HepG2 (cell line): ENCODE results near the gene SRP68. TPM values are rescaled to one million over a fixed set of nuclear protein-coding genes. Genes with fewer than 3 reads are reported as not detected.

Experiments
- ARID3A ChIP-seq: IDR thresholded peaks from 2 replicates; pipeline ENCODE4 v1.6.1; 2012; ENCODE audit warnings: low read depth, low read length, improper control_type of control experiment
- CBX2 ChIP-seq, 2 experiments: fragments of 200-600 bp in 1 of 2; sonication (generic); formaldehyde crosslinking in 1 of 2; IDR thresholded peaks; 2 replicates each; pipeline versions ENCODE4 v1.7.0 to v1.8.1; 2018 to 2022; ENCODE audit warnings: low read depth in 2 of 2, low read length in 1 of 2, mild to moderate bottlenecking in 1 of 2, missing genetic modification reagents in 1 of 2
- CENPBD1 ChIP-seq: sonication (generic); formaldehyde crosslinking; IDR thresholded peaks from 2 replicates; pipeline ENCODE4 v1.8.0; 2022; ENCODE audit warnings: missing genetic modification reagents, low read depth, mild to moderate bottlenecking, borderline replicate concordance
- DNMT1 ChIP-seq: sonication (generic); formaldehyde crosslinking; IDR thresholded peaks from 2 replicates; pipeline ENCODE4 v1.5.1; 2020; ENCODE audit warnings: mild to moderate bottlenecking, missing genetic modification reagents
- GTF3A ChIP-seq: sonication (generic); formaldehyde crosslinking; conservative IDR thresholded peaks from 2 replicates; pipeline ENCODE4 v1.4.0; 2020; ENCODE audit warnings: mild to moderate bottlenecking, missing genetic modification reagents
- KDM1A ChIP-seq: IDR thresholded peaks from 2 replicates; pipeline ENCODE4 v1.6.1; 2016; ENCODE audit warnings: missing compliant biosample characterization
- LBX2 ChIP-seq: sonication (generic); formaldehyde crosslinking; IDR thresholded peaks from 2 replicates; pipeline ENCODE4 v1.5.0; 2020; ENCODE audit warnings: missing genetic modification reagents, mild to moderate bottlenecking, borderline replicate concordance
- MYNN ChIP-seq: sonication (generic); formaldehyde crosslinking; IDR thresholded peaks from 2 replicates; pipeline ENCODE4 v1.4.0; 2020; ENCODE audit warnings: mild to moderate bottlenecking, low read depth, missing genetic modification reagents
- NPAS2 ChIP-seq: sonication (generic); formaldehyde crosslinking; IDR thresholded peaks from 2 replicates; pipeline ENCODE4 v1.8.0; 2022; ENCODE audit warnings: mild to moderate bottlenecking, missing genetic modification reagents, borderline replicate concordance
- POLR2AphosphoS2 ChIP-seq: IDR thresholded peaks from 2 replicates; pipeline ENCODE4 v1.6.1; 2011; ENCODE audit warnings: low read depth, low read length, improper control_type of control experiment
- PTBP1 ChIP-seq: fragments of 200-400 bp; formaldehyde crosslinking; IDR thresholded peaks from 2 replicates; pipeline ENCODE4 v1.6.1; 2018; ENCODE audit warnings: low read length, low read depth; ENCODE audit not compliant: poor library complexity, severe bottlenecking
- REXO4 ChIP-seq: sonication (generic); formaldehyde crosslinking; IDR thresholded peaks from 2 replicates; pipeline ENCODE4 v1.8.0; 2022; ENCODE audit warnings: missing genetic modification reagents, mild to moderate bottlenecking, borderline replicate concordance
- SAP130 ChIP-seq: IDR thresholded peaks from 2 replicates; pipeline ENCODE4 v1.6.1; 2016; ENCODE audit warnings: low read depth
- SRSF1 ChIP-seq: fragments of 200-400 bp; formaldehyde crosslinking; optimal IDR thresholded peaks from 2 replicates; pipeline ENCODE3; 2017; ENCODE audit warnings: mild to moderate bottlenecking, low read depth, low read length, moderate library complexity
- ZFP37 ChIP-seq: sonication (generic); formaldehyde crosslinking; IDR thresholded peaks from 2 replicates; pipeline ENCODE4 v1.4.0; 2020; ENCODE audit warnings: missing genetic modification reagents, borderline replicate concordance
- ZNF383 ChIP-seq: sonication (generic); formaldehyde crosslinking; IDR thresholded peaks from 2 replicates; pipeline ENCODE4 v1.4.0; 2020; ENCODE audit warnings: missing genetic modification reagents, mild to moderate bottlenecking, borderline replicate concordance
- ZNF761 ChIP-seq: sonication (generic); formaldehyde crosslinking; conservative IDR thresholded peaks from 2 replicates; pipeline ENCODE4 v1.4.0; 2020; ENCODE audit warnings: mild to moderate bottlenecking, missing genetic modification reagents
- polyA plus RNA-seq, 8 experiments: library from polyadenylated mRNA; depleted of rRNA in 3 of 8; stranded (reverse) in 7 of 8; unstranded in 1 of 8; fragments of >200 nt; fragmentation: Illumina TruSeq in 4 of 8; extraction: Trizol in 4 of 8; gene quantifications; 2 replicates each; pipeline versions ENCODE4 v1.2.1 to v1.2.3, GENCODE V29; 2011 to 2016; ENCODE audit warnings: low read depth in 4 of 8, missing spikeins in 1 of 8, mixed read lengths in 1 of 8; ENCODE audit not compliant: insufficient read depth in 1 of 8
- total RNA-seq, 5 experiments: library from RNA; depleted of rRNA; stranded (reverse); fragments of >200 nt; fragmentation: Illumina TruSeq; extraction: Trizol; gene quantifications; 2 replicates each; pipeline ENCODE4 v1.2.3, GENCODE V29; 2016; ENCODE audit warnings: low read depth in 1 of 5
- TF ChIP-seq, protein P1 (sequence below), 2 experiments: sonication (generic) in 1 of 2; formaldehyde crosslinking in 1 of 2; IDR thresholded peaks; 2 replicates each; pipeline versions ENCODE4 v1.4.0 to v1.6.1; 2018 to 2020; ENCODE audit warnings: missing genetic modification reagents in 2 of 2, borderline replicate concordance in 1 of 2, low read depth in 1 of 2, mild to moderate bottlenecking in 1 of 2, missing biosample characterization in 1 of 2
- TF ChIP-seq, protein P2 (sequence below): fragments of 450-650 bp; IDR thresholded peaks from 2 replicates; pipeline ENCODE4 v1.6.1; 2017
- TF ChIP-seq, protein P3 (sequence below): sonication (generic); formaldehyde crosslinking; IDR thresholded peaks from 2 replicates; pipeline ENCODE4 v1.4.0; 2020; ENCODE audit warnings: missing genetic modification reagents

The SRP68 gene
- total and polyA plus RNA-seq, 2 of the 13 experiments (the other 11 are each of a cell fraction or from before 2014, with no cell fraction given) = 39.8 to 74.3 TPM

- no peak for TF ChIP-seq GTF3A
- TF ChIP-seq LBX2 (CRISPR knock-in tag) = no peak
- no peak for TF ChIP-seq ARID3A
- no peak for TF ChIP-seq CBX2 (IDR thresholded peaks at IDR 0.05; ENCODE audit: low read depth, low read length)
- TF ChIP-seq CBX2 (CRISPR knock-in tag; IDR thresholded peaks at IDR 0.05; ENCODE audit: low read depth) = no peak
- TF ChIP-seq SAP130 (CRISPR knock-in tag) = peak; percentile 83
- no peak for TF ChIP-seq KDM1A (CRISPR knock-in tag)
- no peak for TF ChIP-seq ZFP37 (CRISPR knock-in tag)
- TF ChIP-seq, protein P1, sequence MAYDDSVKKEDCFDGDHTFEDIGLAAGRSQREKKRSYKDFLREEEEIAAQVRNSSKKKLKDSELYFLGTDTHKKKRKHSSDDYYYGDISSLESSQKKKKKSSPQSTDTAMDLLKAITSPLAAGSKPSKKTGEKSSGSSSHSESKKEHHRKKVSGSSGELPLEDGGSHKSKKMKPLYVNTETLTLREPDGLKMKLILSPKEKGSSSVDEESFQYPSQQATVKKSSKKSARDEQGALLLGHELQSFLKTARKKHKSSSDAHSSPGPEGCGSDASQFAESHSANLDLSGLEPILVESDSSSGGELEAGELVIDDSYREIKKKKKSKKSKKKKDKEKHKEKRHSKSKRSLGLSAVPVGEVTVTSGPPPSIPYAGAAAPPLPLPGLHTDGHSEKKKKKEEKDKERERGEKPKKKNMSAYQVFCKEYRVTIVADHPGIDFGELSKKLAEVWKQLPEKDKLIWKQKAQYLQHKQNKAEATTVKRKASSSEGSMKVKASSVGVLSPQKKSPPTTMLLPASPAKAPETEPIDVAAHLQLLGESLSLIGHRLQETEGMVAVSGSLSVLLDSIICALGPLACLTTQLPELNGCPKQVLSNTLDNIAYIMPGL (CRISPR knock-in tag; IDR thresholded peaks at IDR 0.05; ENCODE audit: borderline replicate concordance in 1 of 2, low read depth in 1 of 2) = peak in 1 of 2 experiments; percentile 73; a peak in 3 of 4 replicates
- TF ChIP-seq, protein P2, sequence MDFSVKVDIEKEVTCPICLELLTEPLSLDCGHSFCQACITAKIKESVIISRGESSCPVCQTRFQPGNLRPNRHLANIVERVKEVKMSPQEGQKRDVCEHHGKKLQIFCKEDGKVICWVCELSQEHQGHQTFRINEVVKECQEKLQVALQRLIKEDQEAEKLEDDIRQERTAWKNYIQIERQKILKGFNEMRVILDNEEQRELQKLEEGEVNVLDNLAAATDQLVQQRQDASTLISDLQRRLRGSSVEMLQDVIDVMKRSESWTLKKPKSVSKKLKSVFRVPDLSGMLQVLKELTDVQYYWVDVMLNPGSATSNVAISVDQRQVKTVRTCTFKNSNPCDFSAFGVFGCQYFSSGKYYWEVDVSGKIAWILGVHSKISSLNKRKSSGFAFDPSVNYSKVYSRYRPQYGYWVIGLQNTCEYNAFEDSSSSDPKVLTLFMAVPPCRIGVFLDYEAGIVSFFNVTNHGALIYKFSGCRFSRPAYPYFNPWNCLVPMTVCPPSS = no peak
- TF ChIP-seq ZNF761 (CRISPR knock-in tag) = 0 out of 2 replicates have a peak, but pooled peaks have one; percentile 80
- no peak; the same call in 1 of the 2 replicates for TF ChIP-seq CENPBD1
- TF ChIP-seq POLR2AphosphoS2 = peak; percentile 63; the same call in 1 of the 2 replicates
- peak; percentile 39 for TF ChIP-seq PTBP1
- TF ChIP-seq MYNN (CRISPR knock-in tag) = no peak
- TF ChIP-seq NPAS2 (CRISPR knock-in tag) = no peak
- TF ChIP-seq SRSF1 = peak; percentile 96
- TF ChIP-seq ZNF383 (CRISPR knock-in tag) = no peak
- TF ChIP-seq, protein P3, sequence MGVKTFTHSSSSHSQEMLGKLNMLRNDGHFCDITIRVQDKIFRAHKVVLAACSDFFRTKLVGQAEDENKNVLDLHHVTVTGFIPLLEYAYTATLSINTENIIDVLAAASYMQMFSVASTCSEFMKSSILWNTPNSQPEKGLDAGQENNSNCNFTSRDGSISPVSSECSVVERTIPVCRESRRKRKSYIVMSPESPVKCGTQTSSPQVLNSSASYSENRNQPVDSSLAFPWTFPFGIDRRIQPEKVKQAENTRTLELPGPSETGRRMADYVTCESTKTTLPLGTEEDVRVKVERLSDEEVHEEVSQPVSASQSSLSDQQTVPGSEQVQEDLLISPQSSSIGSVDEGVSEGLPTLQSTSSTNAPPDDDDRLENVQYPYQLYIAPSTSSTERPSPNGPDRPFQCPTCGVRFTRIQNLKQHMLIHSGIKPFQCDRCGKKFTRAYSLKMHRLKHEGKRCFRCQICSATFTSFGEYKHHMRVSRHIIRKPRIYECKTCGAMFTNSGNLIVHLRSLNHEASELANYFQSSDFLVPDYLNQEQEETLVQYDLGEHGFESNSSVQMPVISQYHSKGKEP = no peak
- 0 out of 2 replicates have a peak, but pooled peaks have one; percentile 29 for TF ChIP-seq DNMT1 (CRISPR knock-in tag)
- no peak for TF ChIP-seq REXO4 (CRISPR knock-in tag)
Observed at GRCh38 chr17:76103274-76104139, 31.2 kb upstream of the SRP68 start, which contains the start of gene EXOC7 (continued).
